GM10248 (cell line): ENCODE results near the gene EIF2B1.

ENCODE experiments used
- CTCF ChIA-PET: fragments of 300-600 bp; sonication (Branson Sonifier 250); formaldehyde crosslinking; extraction: SDS; loops from one replicate; lab custom pipeline; 2021; ENCODE audit warnings: antibody characterized with exemption; lab: Yijun Ruan, JAX
- POLR2A ChIA-PET: fragments of 350-650 bp; sonication (Branson Sonifier 250); formaldehyde crosslinking; extraction: SDS; loops from one replicate; lab custom pipeline; 2020; ENCODE audit warnings: antibody characterized with exemption; lab: Yijun Ruan, JAX
- DNase-seq: peaks from one replicate; pipeline ENCODE4 v3.0.0; 2012; ENCODE audit errors: extremely low spot score
- TF ChIP-seq, protein P1 (sequence below): IDR thresholded peaks from 2 replicates; pipeline ENCODE4 v1.5.1; 2012; ENCODE audit warnings: mild to moderate bottlenecking, low read depth; ENCODE audit errors: extremely low read depth, missing control alignments, control extremely low read depth

The EIF2B1 gene

GRCh38 chr12:123670882-123671728, 37.6 kb upstream of the EIF2B1 start, which contains the start of gene TCTN2:
Gene TCTN2 (plus strand): TSS chr12:123671113. CDS start chr12:123671241, 128 bp downstream.
- TF ChIP-seq, protein P1, sequence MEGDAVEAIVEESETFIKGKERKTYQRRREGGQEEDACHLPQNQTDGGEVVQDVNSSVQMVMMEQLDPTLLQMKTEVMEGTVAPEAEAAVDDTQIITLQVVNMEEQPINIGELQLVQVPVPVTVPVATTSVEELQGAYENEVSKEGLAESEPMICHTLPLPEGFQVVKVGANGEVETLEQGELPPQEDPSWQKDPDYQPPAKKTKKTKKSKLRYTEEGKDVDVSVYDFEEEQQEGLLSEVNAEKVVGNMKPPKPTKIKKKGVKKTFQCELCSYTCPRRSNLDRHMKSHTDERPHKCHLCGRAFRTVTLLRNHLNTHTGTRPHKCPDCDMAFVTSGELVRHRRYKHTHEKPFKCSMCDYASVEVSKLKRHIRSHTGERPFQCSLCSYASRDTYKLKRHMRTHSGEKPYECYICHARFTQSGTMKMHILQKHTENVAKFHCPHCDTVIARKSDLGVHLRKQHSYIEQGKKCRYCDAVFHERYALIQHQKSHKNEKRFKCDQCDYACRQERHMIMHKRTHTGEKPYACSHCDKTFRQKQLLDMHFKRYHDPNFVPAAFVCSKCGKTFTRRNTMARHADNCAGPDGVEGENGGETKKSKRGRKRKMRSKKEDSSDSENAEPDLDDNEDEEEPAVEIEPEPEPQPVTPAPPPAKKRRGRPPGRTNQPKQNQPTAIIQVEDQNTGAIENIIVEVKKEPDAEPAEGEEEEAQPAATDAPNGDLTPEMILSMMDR, result no peak
- ChIA-PET POLR2A (no interaction called here), CTCF (interaction anchor here (1.0 to 1.4 kb wide), 3 partner anchors 9 to 38 kb away, joined by 3 to 6 read pairs (median 3); no protein-coding TSS in a partner anchor)
- DNase-seq, result peak; percentile 99

GRCh38 chr12:123667771-123668170, 34.3 kb upstream of the EIF2B1 start:
- TF ChIP-seq, protein P1, result no peak
- no peak for DNase-seq
- POLR2A ChIA-PET, result no interaction called here
- CTCF ChIA-PET, result interaction anchor here (1.7 to 3.1 kb wide), 2 partner anchors 12 to 13 kb away, joined by 5 to 10 read pairs; no protein-coding TSS in a partner anchor

- ChIA-PET CTCF (interaction anchor here (1.0 kb wide), 1 partner anchor 53 kb away, joined by 3 read pairs; no protein-coding TSS in a partner anchor), POLR2A (interaction anchor here (0.6 kb wide), 1 partner anchor 29 kb away, joined by 3 read pairs; no protein-coding TSS in a partner anchor)
- no peak for DNase-seq
- TF ChIP-seq, protein P1, result no peak
Observed at GRCh38 chr12:123659996-123660727, 26.7 kb upstream of the EIF2B1 start.

DNA sequence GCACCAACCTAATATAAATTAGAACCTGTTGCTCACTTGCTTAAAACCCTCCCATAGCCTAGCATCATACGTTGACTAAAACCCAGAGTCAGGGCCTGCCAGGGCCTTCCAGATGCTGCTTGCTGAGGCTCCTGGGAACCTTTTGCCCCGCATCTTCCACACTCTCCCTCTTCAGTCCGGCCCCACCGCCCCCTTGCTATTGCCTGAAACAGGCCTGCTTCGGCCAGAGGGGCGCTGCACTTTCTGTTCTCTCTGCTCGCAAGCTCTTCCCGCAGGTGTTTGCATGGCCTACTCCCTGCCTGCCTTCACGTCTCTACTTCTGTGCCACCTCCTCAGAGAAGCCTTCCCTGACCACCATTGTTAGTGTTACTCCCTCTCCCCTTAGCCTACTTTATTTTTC, 23.7 kb upstream of the EIF2B1 start:
- DNase-seq, result no peak
- POLR2A ChIA-PET, result no interaction called here
- CTCF ChIA-PET, result interaction anchor here (1.8 to 2.7 kb wide), 2 partner anchors 10 to 18 kb away, joined by 10 read pairs; no protein-coding TSS in a partner anchor
- TF ChIP-seq, protein P1, result no peak

GRCh38 chr12:123656392-123656791, 22.9 kb upstream of the EIF2B1 start:
- TF ChIP-seq, protein P1, result no peak
- DNase-seq, result no peak
- ChIA-PET POLR2A (no interaction called here), CTCF (interaction anchor here (1.0 to 2.7 kb wide), 4 partner anchors 11 to 56 kb away, joined by 3 to 10 read pairs (median 7); partner anchors contain the start of genes ATP6V0A2 and TCTN2)

DNA sequence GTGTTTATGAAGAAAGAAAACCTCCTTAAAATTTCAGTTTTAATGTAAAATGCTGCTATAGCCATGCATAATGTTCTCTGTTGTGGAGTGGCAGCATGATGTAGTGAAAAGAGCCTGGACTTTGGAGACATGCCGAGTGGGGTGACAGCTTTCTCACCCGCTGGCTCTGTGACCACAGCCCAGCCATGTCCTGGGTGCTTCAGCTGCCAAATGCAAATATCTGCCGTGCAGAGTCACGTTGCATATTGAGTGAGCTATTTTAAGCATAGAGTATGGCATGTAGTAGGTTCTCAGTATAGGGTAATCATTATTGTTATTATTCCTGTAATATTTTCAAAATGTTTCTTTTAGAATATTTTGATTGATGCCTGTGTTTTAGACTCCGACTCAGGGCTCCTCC, 21.9 kb upstream of the EIF2B1 start:
- ChIA-PET POLR2A (no interaction called here), CTCF (interaction anchor here (0.8 to 2.7 kb wide), 4 partner anchors 11 to 57 kb away, joined by 3 to 10 read pairs (median 7); partner anchors contain the start of gene ATP6V0A2)
- TF ChIP-seq, protein P1, result no peak
- peak; percentile 47 for DNase-seq
